IPS-11a (cell line): ENCODE data around the gene LUC7L3.
"Not testable (repeated sequence)": the region's sequence is repeated elsewhere in the genome, so short reads cannot be mapped to it uniquely, and the experiment has no call there.

Source experiments
- H3K4me3 ChIP-seq: one replicate; pipeline ENCODE4 v1.5.1; 2013; ENCODE audit warnings: low read depth, low read length, control low read depth

LUC7L3 gene

GRCh38 chr17:50719144-50719923 is at the start of gene LUC7L3:
TSS of gene LUC7L3 (plus strand) at chr17:50719603. CDS start at chr17:50719733, 130 bp downstream.
- peak within 1 kb of the TSS; percentile 91 for H3K4me3 ChIP-seq

GRCh38 chr17:50672071-50672470 is 47.3 kb upstream of the LUC7L3 start:
- H3K4me3 ChIP-seq = no peak overlapping the region

GRCh38 chr17:50672831-50673551 is 46.4 kb upstream of the LUC7L3 start:
- H3K4me3 ChIP-seq = no peak overlapping the region

GRCh38 chr17:50675190-50675589 is 44.2 kb upstream of the LUC7L3 start:
- no peak overlapping the region for H3K4me3 ChIP-seq

- H3K4me3 ChIP-seq = no peak overlapping the region
These were observed 43.8 kb upstream of the LUC7L3 start for GRCh38 chr17:50675627-50676026.

GRCh38 chr17:50676065-50676975 is 43.1 kb upstream of the LUC7L3 start:
- no peak overlapping the region for H3K4me3 ChIP-seq

GRCh38 chr17:50677851-50678375 is 41.5 kb upstream of the LUC7L3 start:
- H3K4me3 ChIP-seq = no peak overlapping the region

- H3K4me3 ChIP-seq = no peak overlapping the region
These were observed 40.3 kb upstream of the LUC7L3 start for GRCh38 chr17:50679008-50679544.

- H3K4me3 ChIP-seq = no peak overlapping the region
These were observed 39.3 kb upstream of the LUC7L3 start for GRCh38 chr17:50680126-50680525.

- not testable (repeated sequence) for H3K4me3 ChIP-seq
These were observed 38.7 kb upstream of the LUC7L3 start for GRCh38 chr17:50680543-50681262.

- H3K4me3 ChIP-seq = no peak overlapping the region
These were observed 37.9 kb upstream of the LUC7L3 start for GRCh38 chr17:50681263-50682200.

- H3K4me3 ChIP-seq = no peak overlapping the region
These were observed 37.0 kb upstream of the LUC7L3 start for GRCh38 chr17:50682441-50682840.

GRCh38 chr17:50682938-50683337 is 36.5 kb upstream of the LUC7L3 start:
- H3K4me3 ChIP-seq = no peak overlapping the region

- H3K4me3 ChIP-seq = no peak overlapping the region
These were observed 35.7 kb upstream of the LUC7L3 start for GRCh38 chr17:50683434-50684287.

- no peak overlapping the region for H3K4me3 ChIP-seq
These were observed 35.2 kb upstream of the LUC7L3 start for GRCh38 chr17:50684288-50684611.

GRCh38 chr17:50684612-50685333 is 34.6 kb upstream of the LUC7L3 start:
- H3K4me3 ChIP-seq = no peak overlapping the region

- H3K4me3 ChIP-seq = no peak overlapping the region
These were observed 34.1 kb upstream of the LUC7L3 start for GRCh38 chr17:50685334-50685665.
